GM12878 (cell line): ENCODE measurements around the gene PEX26. TPM values are rescaled to one million over a fixed set of nuclear protein-coding genes. Genes with fewer than 3 reads are reported as not detected.

Experiments used
- ATAC-seq: fragments of 200-7000 bp; cut with Tn5 transposase; 3 replicates; pipeline ENCODE4 v1.9.1; 2020; ENCODE audit warnings: mild to moderate bottlenecking, moderate library complexity
- BruUV-seq: library from RNA; stranded (reverse); fragments of 400-500 nt; replicated peaks from 2 replicates; lab custom pipeline; 2021; lab: Mats Ljungman, UMichigan
- CTCF ChIA-PET: fragments of 300-600 bp; sonication (Branson Sonifier 250); formaldehyde crosslinking; extraction: SDS; loops from one replicate; lab custom pipeline; 2021; ENCODE audit warnings: inconsistent platforms; lab: Yijun Ruan, JAX
- POLR2A ChIA-PET: fragments of 350-600 bp; formaldehyde crosslinking; extraction: SDS; loops from one replicate; lab custom pipeline; 2021; ENCODE audit warnings: inconsistent platforms; lab: Charles Lee
- RAD21 ChIA-PET: fragments of 300-600 bp; sonication (Branson Sonifier 250); formaldehyde crosslinking; loops from one replicate; lab custom pipeline; 2023; ENCODE audit warnings: antibody characterized with exemption; ENCODE audit not compliant: unreplicated experiment; lab: Charles Lee
- SMC1A ChIA-PET: fragments of 300-600 bp; sonication (Branson Sonifier 250); formaldehyde crosslinking; loops from one replicate; lab custom pipeline; 2023; ENCODE audit not compliant: unreplicated experiment, uncharacterized antibody; lab: Charles Lee
- DNase-seq: peaks from one replicate; pipeline ENCODE4 v3.0.0-alpha.2; 2011; ENCODE audit warnings: low read depth, low spot score
- FAIRE-seq: peaks from 3 replicates; lab custom pipeline; 2011; peaks lifted over from hg19 to GRCh38; lab: Jason Lieb, UNC
- H2AFZ ChIP-seq: 2 replicates; pipeline ENCODE4 v1.6.0; 2011; ENCODE audit warnings: low read depth, low read length, control low read depth; ENCODE audit not compliant: control insufficient read depth
- H3K27ac ChIP-seq: 2 replicates; pipeline ENCODE4 v1.5.1; 2011; ENCODE audit warnings: control low read depth; ENCODE audit not compliant: control insufficient read depth, insufficient read depth
- H3K27me3 ChIP-seq, 2 experiments: replicated peaks in 1 of 2; 2 replicates each; pipeline versions ENCODE4 v1.6.0 to v1.6.1; 2011; ENCODE audit warnings: low read length in 1 of 2; ENCODE audit not compliant: control insufficient read depth in 2 of 2, insufficient read depth in 2 of 2
- H3K36me3 ChIP-seq, 2 experiments: 2 replicates each; pipeline ENCODE4 v1.5.1; 2011; ENCODE audit warnings: low read length in 1 of 2; ENCODE audit not compliant: control insufficient read depth in 2 of 2, insufficient read depth in 2 of 2
- H3K4me1 ChIP-seq: 2 replicates; pipeline ENCODE4 v1.6.1; 2011; ENCODE audit warnings: mild to moderate bottlenecking, low read length, moderate library complexity, mixed read lengths; ENCODE audit not compliant: control insufficient read depth, insufficient read depth
- H3K4me2 ChIP-seq: 2 replicates; pipeline ENCODE4 v1.6.0; 2011; ENCODE audit warnings: control low read depth; ENCODE audit not compliant: control insufficient read depth, insufficient read depth
- H3K4me3 ChIP-seq: fragments of 200-600 bp; sonication (generic); 2 replicates; pipeline ENCODE4 v1.5.1; 2016
- H3K79me2 ChIP-seq: 2 replicates; pipeline ENCODE4 v1.6.0; 2011; ENCODE audit warnings: low read length; ENCODE audit not compliant: control insufficient read depth, insufficient read depth
- H3K9ac ChIP-seq: 2 replicates; pipeline ENCODE4 v1.8.0; 2011; ENCODE audit warnings: low read length, control low read depth, mixed read lengths; ENCODE audit not compliant: control insufficient read depth, insufficient read depth
- H3K9me3 ChIP-seq: replicated peaks from 3 replicates; pipeline ENCODE4 v1.5.1; 2011; ENCODE audit warnings: mild to moderate bottlenecking, low read length; ENCODE audit not compliant: control insufficient read depth, insufficient read depth
- H4K20me1 ChIP-seq: 2 replicates; pipeline ENCODE4 v1.6.0; 2011; ENCODE audit not compliant: control insufficient read depth, insufficient read depth
- BMI1 ChIP-seq: fragments of 450-650 bp; IDR thresholded peaks from 2 replicates; pipeline ENCODE4 v1.6.1; 2016; ENCODE audit warnings: mild to moderate bottlenecking, moderate library complexity, borderline replicate concordance
- CEBPZ ChIP-seq: fragments of 150-350 bp; IDR thresholded peaks from 2 replicates; pipeline ENCODE4 v1.6.1; 2016; ENCODE audit warnings: low read depth, low read length
- CREM ChIP-seq: IDR thresholded peaks from 2 replicates; pipeline ENCODE4 v1.6.1; 2014; ENCODE audit warnings: antibody characterized with exemption, low read depth
- CUX1 ChIP-seq: IDR thresholded peaks from 2 replicates; pipeline ENCODE4 v1.6.1; 2012; ENCODE audit warnings: improper control_type of control experiment, low read depth, low read length; ENCODE audit not compliant: insufficient replicate concordance
- HDGF ChIP-seq: fragments of 450-650 bp; IDR thresholded peaks from 2 replicates; pipeline ENCODE4 v1.6.1; 2016; ENCODE audit warnings: antibody characterized with exemption
- IRF4 ChIP-seq: IDR thresholded peaks from 2 replicates; pipeline ENCODE4 v1.6.1; 2011; ENCODE audit warnings: low read depth, low read length
- KLF5 ChIP-seq: fragments of 450-650 bp; IDR thresholded peaks from 2 replicates; pipeline ENCODE4 v1.6.1; 2014; ENCODE audit warnings: mild to moderate bottlenecking; ENCODE audit not compliant: partially characterized antibody
- MXI1 ChIP-seq: fragments of 150-350 bp; IDR thresholded peaks from 2 replicates; pipeline ENCODE4 v1.6.1; 2011; ENCODE audit warnings: low read depth, mild to moderate bottlenecking, inconsistent platforms, low read length, improper control_type of control experiment
- SUPT20H ChIP-seq: IDR thresholded peaks from 2 replicates; pipeline ENCODE4 v1.6.1; 2011; ENCODE audit warnings: low read depth, mild to moderate bottlenecking, low read length, moderate library complexity, borderline replicate concordance; ENCODE audit not compliant: control insufficient read depth
- WGBS: methylation state at CpG from one replicate; pipeline ENCODE4 v1.1.6; 2016; ENCODE audit warnings: low lambda C conversion rate; ENCODE audit not compliant: insufficient replicate concordance, insufficient coverage; ENCODE audit errors: missing lambda C conversion rate; 5-methylcytosine and 5-hydroxymethylcytosine counted together
- in situ Hi-C: fragments of 300-500 bp; cut with MboI; formaldehyde crosslinking; loops from 9 replicates; pipeline ENCODE4 v1.14.3; 2018; ENCODE audit warnings: mixed read lengths
- intact Hi-C: fragments of 100-400 bp; cut with micrococcal nuclease; formaldehyde crosslinking; loops from one replicate; pipeline ENCODE4 v1.14.2; 2022; ENCODE audit not compliant: unreplicated experiment
- polyA plus RNA-seq, 11 experiments: library from polyadenylated mRNA; depleted of rRNA in 4 of 11; unstranded in 6 of 11; stranded (reverse) in 5 of 11; fragments of >200 nt; fragmentation: Nextera tagmentation in 4 of 11; fragmentation: Illumina TruSeq in 1 of 11; extraction: Ambion mirVana in 4 of 11; extraction: Trizol in 1 of 11; gene quantifications; 1 replicate in 1 of 11; 2 replicates in 10 of 11; pipeline versions ENCODE4 v1.2.1 to v1.2.3, GENCODE V29; 2011 to 2016; ENCODE audit warnings: inconsistent platforms in 2 of 11, missing spikeins in 2 of 11, low read depth in 1 of 11
- total RNA-seq, 4 experiments: library from RNA; depleted of rRNA in 3 of 4; stranded (reverse); fragments of >200 nt in 3 of 4; fragmentation: Illumina TruSeq in 1 of 4; extraction: Trizol in 1 of 4; gene quantifications; 2 replicates each; pipeline versions ENCODE4 v1.2.1 to v1.2.3, GENCODE V29; 2013 to 2021

PEX26 gene
- total and polyA plus RNA-seq, 10 of the 15 experiments (the other 5 are each of a cell fraction or from before 2014, with no cell fraction given), result 0.79 to 50.8 (median 22.4) TPM

DNA sequence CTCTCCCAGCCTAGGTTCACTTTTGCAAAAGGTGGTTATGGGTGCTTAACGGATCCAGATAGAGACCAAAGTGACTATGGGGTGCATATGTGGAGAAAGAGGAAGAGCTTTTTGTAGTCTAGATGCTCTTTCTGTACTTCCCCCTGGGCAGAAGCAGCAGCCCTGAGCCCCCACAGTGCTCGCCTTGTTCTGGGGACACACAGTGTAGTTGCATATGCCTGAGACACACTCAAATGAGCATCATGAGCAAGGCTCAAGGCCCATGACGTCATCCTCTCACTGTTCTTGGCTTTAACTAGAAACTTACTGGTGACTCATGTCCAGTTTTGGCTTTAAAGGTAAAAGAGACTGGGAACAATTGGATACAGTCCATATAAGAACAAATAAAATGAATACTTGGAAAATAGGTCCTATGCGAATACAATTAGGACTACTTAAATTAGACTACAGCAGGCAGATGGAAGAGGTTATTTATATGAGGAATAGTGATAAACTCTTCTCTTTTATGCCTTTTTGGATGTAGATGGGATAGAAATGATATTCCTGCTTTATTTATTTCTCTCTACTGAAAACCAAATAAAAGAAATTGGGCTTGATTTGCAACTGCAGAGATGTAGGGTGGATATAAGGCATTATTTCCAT is 20.1 kb upstream of the PEX26 start (continued):
- no peak for TF ChIP-seq HDGF

DNA sequence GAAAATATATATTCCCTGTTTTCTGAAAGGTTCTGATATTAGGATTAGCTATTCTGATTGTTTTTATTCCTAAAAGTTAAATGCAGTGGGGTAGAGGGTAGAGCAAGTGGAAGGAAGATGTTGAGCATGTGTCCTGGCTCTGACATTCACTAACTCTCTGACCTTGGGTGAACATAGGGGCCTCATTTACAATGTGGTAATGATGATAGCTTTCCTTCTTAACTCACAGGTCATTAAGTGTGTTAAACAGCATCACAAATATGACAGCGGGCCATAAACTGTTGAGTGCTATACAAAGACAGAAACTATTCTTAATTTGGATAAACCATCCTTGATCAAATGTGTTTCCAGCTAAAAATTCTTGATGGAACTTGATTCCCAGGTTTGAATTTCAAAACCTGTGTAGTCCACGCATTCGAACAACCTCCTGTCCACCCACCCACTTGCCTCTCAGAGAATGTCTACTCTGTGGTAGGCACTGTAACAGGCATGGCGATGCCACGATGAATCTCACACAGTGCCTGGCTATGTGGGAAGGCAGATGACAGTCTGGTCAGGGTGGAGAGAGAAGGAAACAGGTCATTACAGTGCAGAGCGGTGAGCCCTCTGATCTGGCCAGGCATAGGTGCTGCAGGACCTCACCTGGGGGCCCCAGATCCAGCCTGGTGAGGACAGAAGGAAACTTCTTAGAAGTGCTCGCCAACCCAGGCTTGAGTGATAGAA is 19.3 kb upstream of the PEX26 start:
- Histone ChIP-seq H3K36me3 (no peaks in the 10 kb centered on the region), H3K9me3 (no peaks in the 10 kb centered on the region), H3K9ac (no peak overlapping the region), H3K4me2 (no peak overlapping the region), H3K4me3 (no peak overlapping the region), H2AFZ (no peak overlapping the region), H3K27ac (no peak overlapping the region), H3K27me3 (no peaks in the 10 kb centered on the region), H3K79me2 (no peaks in the 10 kb centered on the region), H4K20me1 (no peaks in the 10 kb centered on the region), H3K4me1 (peaks cover 30% of the 10 kb centered on the region)
- POLR2A ChIA-PET, result interaction anchor here (0.6 to 4.2 kb wide), 2 partner anchors 18 to 262 kb away, joined by 3 to 27 read pairs; partner anchors contain the start of gene PEX26
- intact Hi-C loops, result no loop called here
- no TSS peak for BruUV-seq
- no peak for DNase-seq
- SMC1A ChIA-PET, result interaction anchor here (0.6 to 6.2 kb wide), 10 partner anchors 10 to 278 kb away, joined by 3 to 86 read pairs (median 4); partner anchors contain the start of genes PEX26 and TUBA8
- in situ Hi-C loops, result no loop called here
- RAD21 ChIA-PET, result interaction anchor here (0.7 to 5.2 kb wide), 8 partner anchors 7 to 285 kb away, joined by 3 to 78 read pairs (median 12); partner anchors contain the start of gene PEX26
- FAIRE-seq, result no peak
- CTCF ChIA-PET, result interaction anchor here (1.1 to 7.6 kb wide), 4 partner anchors 14 to 262 kb away, joined by 3 to 75 read pairs (median 14); partner anchors contain the start of gene PEX26
- WGBS, result 65% methylated on average over 7 of the region's 7 CpGs
- ATAC-seq, result no peak
- TF ChIP-seq HDGF, result no peak
- no peak for TF ChIP-seq BMI1
- no peak for TF ChIP-seq CUX1
- TF ChIP-seq MXI1, result no peak
- no peak for TF ChIP-seq SUPT20H
- no peak for TF ChIP-seq CEBPZ
- TF ChIP-seq KLF5, result no peak
- TF ChIP-seq IRF4, result no peak
- no peak for TF ChIP-seq CREM
- TF ChIP-seq, all 136 proteins: peak for 0
